ENCODE results near the gene RFTN1.

GRCh38 chr3:16548721-16549120 lies 35.2 kb upstream of the RFTN1 start:
- TF ChIP-seq, protein P1, sequence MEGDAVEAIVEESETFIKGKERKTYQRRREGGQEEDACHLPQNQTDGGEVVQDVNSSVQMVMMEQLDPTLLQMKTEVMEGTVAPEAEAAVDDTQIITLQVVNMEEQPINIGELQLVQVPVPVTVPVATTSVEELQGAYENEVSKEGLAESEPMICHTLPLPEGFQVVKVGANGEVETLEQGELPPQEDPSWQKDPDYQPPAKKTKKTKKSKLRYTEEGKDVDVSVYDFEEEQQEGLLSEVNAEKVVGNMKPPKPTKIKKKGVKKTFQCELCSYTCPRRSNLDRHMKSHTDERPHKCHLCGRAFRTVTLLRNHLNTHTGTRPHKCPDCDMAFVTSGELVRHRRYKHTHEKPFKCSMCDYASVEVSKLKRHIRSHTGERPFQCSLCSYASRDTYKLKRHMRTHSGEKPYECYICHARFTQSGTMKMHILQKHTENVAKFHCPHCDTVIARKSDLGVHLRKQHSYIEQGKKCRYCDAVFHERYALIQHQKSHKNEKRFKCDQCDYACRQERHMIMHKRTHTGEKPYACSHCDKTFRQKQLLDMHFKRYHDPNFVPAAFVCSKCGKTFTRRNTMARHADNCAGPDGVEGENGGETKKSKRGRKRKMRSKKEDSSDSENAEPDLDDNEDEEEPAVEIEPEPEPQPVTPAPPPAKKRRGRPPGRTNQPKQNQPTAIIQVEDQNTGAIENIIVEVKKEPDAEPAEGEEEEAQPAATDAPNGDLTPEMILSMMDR (conservative IDR thresholded peaks at IDR 0.05; ENCODE audit: low read length), result no peak
- no peak for TF ChIP-seq EZH2phosphoT487 (IDR thresholded peaks at IDR 0.05; ENCODE audit: borderline replicate concordance)

Measured in Loucy (cell line).